H1 (cell line): Measurements from ENCODE around the gene CCDC136. TPM values are rescaled to one million over a fixed set of nuclear protein-coding genes. Genes with fewer than 3 reads are reported as not detected.

Experiments used
- CTCF ChIA-PET: fragments of 300-600 bp; sonication (Branson Sonifier 250); formaldehyde crosslinking; loops from one replicate; lab custom pipeline; 2021; ENCODE audit not compliant: partially characterized antibody; lab: Charles Lee
- POLR2A ChIA-PET: fragments of 300-600 bp; sonication (Branson Sonifier 250); formaldehyde crosslinking; loops from one replicate; lab custom pipeline; 2021; ENCODE audit warnings: inconsistent platforms; ENCODE audit not compliant: partially characterized antibody; lab: Charles Lee
- DNase-seq, 2 experiments: peaks; one replicate each; pipeline versions ENCODE4 v3.0.0 to v3.0.0-alpha.2; 2010 to 2022; ENCODE audit warnings: low spot score in 2 of 2, low read depth in 1 of 2, mixed read lengths in 1 of 2
- FAIRE-seq: peaks from 2 replicates; lab custom pipeline; 2011; peaks lifted over from hg19 to GRCh38; lab: Jason Lieb, UNC
- H2AFZ ChIP-seq: 2 replicates; pipeline ENCODE4 v1.8.1; 2012; ENCODE audit warnings: low read length, inconsistent platforms
- H2AK5ac ChIP-seq: 2 replicates; pipeline ENCODE4 v1.6.1; 2013; ENCODE audit warnings: low read depth, low read length
- H2BK120ac ChIP-seq: replicated peaks from 2 replicates; pipeline ENCODE3; 2013; ENCODE audit warnings: low read depth, low read length, inconsistent platforms
- H2BK12ac ChIP-seq: 2 replicates; pipeline ENCODE4 v1.6.1; 2013; ENCODE audit warnings: low read depth, low read length
- H2BK15ac ChIP-seq: 2 replicates; pipeline ENCODE4 v1.6.1; 2013; ENCODE audit warnings: low read length
- H2BK20ac ChIP-seq: 2 replicates; pipeline ENCODE4 v1.6.1; 2013; ENCODE audit warnings: low read length
- H2BK5ac ChIP-seq: 2 replicates; pipeline ENCODE4 v1.6.1; 2013; ENCODE audit warnings: low read depth, low read length
- H3K14ac ChIP-seq: 2 replicates; pipeline ENCODE4 v1.6.1; 2013; ENCODE audit warnings: inconsistent platforms; ENCODE audit not compliant: insufficient read length
- H3K18ac ChIP-seq: 2 replicates; pipeline ENCODE4 v1.6.1; 2013; ENCODE audit warnings: low read length; ENCODE audit errors: extremely low read depth
- H3K23ac ChIP-seq: 2 replicates; pipeline ENCODE4 v1.6.1; 2013; ENCODE audit warnings: inconsistent platforms; ENCODE audit not compliant: insufficient read length
- H3K23me2 ChIP-seq: 2 replicates; pipeline ENCODE4 v1.6.1; 2013; ENCODE audit warnings: low read depth, low read length
- H3K27ac ChIP-seq: 2 replicates; pipeline ENCODE4 v1.6.1; 2011; ENCODE audit warnings: low read depth, low read length, inconsistent platforms
- H3K27me3 ChIP-seq, 4 experiments: replicated peaks in 1 of 4; 1 replicate in 1 of 4; 2 replicates in 3 of 4; pipeline versions ENCODE4 v1.6.1 to v1.8.1; 2011 to 2013; ENCODE audit warnings: low read length in 3 of 4, mild to moderate bottlenecking in 3 of 4, inconsistent platforms in 2 of 4, mixed read lengths in 2 of 4, moderate library complexity in 1 of 4; ENCODE audit not compliant: control insufficient read depth in 3 of 4, insufficient read depth in 3 of 4; ENCODE audit errors: extremely low read depth in 1 of 4
- H3K36me3 ChIP-seq, 4 experiments: 2 replicates each; pipeline versions ENCODE4 v1.6.1 to v1.8.1; 2011 to 2013; ENCODE audit warnings: mild to moderate bottlenecking in 4 of 4, low read length in 3 of 4, moderate library complexity in 2 of 4, control low read depth in 1 of 4, inconsistent platforms in 1 of 4; ENCODE audit not compliant: insufficient read depth in 4 of 4, control insufficient read depth in 2 of 4
- H3K4ac ChIP-seq: replicated peaks from 2 replicates; pipeline ENCODE3; 2013; ENCODE audit warnings: low read length, low read depth, mixed read lengths, inconsistent platforms; ENCODE audit not compliant: insufficient read length
- H3K4me1 ChIP-seq, 4 experiments: replicated peaks in 1 of 4; 1 replicate in 1 of 4; 2 replicates in 3 of 4; pipeline versions ENCODE4 v1.6.1 to v1.8.1; 2011 to 2013; ENCODE audit warnings: low read length in 3 of 4, inconsistent platforms in 2 of 4, mixed read lengths in 1 of 4; ENCODE audit not compliant: insufficient read depth in 4 of 4, control insufficient read depth in 3 of 4
- H3K4me2 ChIP-seq, 2 experiments: 2 replicates each; pipeline versions ENCODE4 v1.6.1 to v1.8.1; 2011 to 2013; ENCODE audit warnings: low read depth in 2 of 2, low read length in 2 of 2, control low read depth in 1 of 2, inconsistent platforms in 1 of 2, mild to moderate bottlenecking in 1 of 2; ENCODE audit not compliant: insufficient read depth in 1 of 2
- H3K4me3 ChIP-seq, 4 experiments: fragments of 200-600, 300-600 bp in 1 of 4; sonication (generic), shearing (Covaris generic), sonication (Bioruptor Twin) in 1 of 4; 2 replicates each; pipeline versions ENCODE4 v1.5.1 to v1.8.1; 2011 to 2016; ENCODE audit warnings: low read length in 4 of 4, low read depth in 3 of 4, control low read depth in 2 of 4, inconsistent platforms in 2 of 4, mild to moderate bottlenecking in 2 of 4, mixed read lengths in 1 of 4, moderate library complexity in 1 of 4; ENCODE audit not compliant: insufficient read depth in 2 of 4; ENCODE audit errors: extremely low read depth in 1 of 4
- H3K56ac ChIP-seq: replicated peaks from 2 replicates; pipeline ENCODE3; 2013; ENCODE audit warnings: low read depth, mild to moderate bottlenecking, mixed read lengths, low read length, inconsistent platforms; ENCODE audit not compliant: insufficient read length
- H3K79me1 ChIP-seq: 2 replicates; pipeline ENCODE4 v1.6.1; 2013; ENCODE audit warnings: low read depth, low read length, control low read depth
- H3K79me2 ChIP-seq, 2 experiments: 2 replicates each; pipeline versions ENCODE4 v1.6.1 to v1.8.1; 2012 to 2013; ENCODE audit warnings: low read length in 2 of 2, mild to moderate bottlenecking in 2 of 2, inconsistent platforms in 1 of 2; ENCODE audit not compliant: insufficient read depth in 2 of 2, control insufficient read depth in 1 of 2
- H3K9ac ChIP-seq, 4 experiments: replicated peaks in 1 of 4; 1 replicate in 1 of 4; 2 replicates in 3 of 4; pipeline versions ENCODE4 v1.6.1 to v1.8.1; 2011 to 2013; ENCODE audit warnings: low read depth in 3 of 4, low read length in 3 of 4, control low read depth in 2 of 4, mild to moderate bottlenecking in 2 of 4, moderate library complexity in 2 of 4, inconsistent platforms in 1 of 4; ENCODE audit errors: extremely low read depth in 1 of 4
- H3K9me3 ChIP-seq, 2 experiments: 2 replicates each; pipeline versions ENCODE4 v1.6.1 to v1.8.1; 2012 to 2013; ENCODE audit warnings: mild to moderate bottlenecking in 2 of 2, moderate library complexity in 2 of 2, control low read depth in 1 of 2, inconsistent platforms in 1 of 2, low read depth in 1 of 2, low read length in 1 of 2, mixed read lengths in 1 of 2; ENCODE audit not compliant: insufficient read depth in 2 of 2
- H4K20me1 ChIP-seq, 2 experiments: replicated peaks in 1 of 2; 2 replicates each; pipeline versions ENCODE3 to v1.8.1; 2011 to 2013; ENCODE audit warnings: inconsistent platforms in 2 of 2, low read length in 2 of 2, mild to moderate bottlenecking in 1 of 2; ENCODE audit not compliant: insufficient read depth in 2 of 2, control insufficient read depth in 1 of 2
- H4K5ac ChIP-seq: 2 replicates; pipeline ENCODE4 v1.6.1; 2013; ENCODE audit warnings: low read length, low read depth, mixed read lengths, inconsistent platforms; ENCODE audit not compliant: insufficient read length
- H4K8ac ChIP-seq: 2 replicates; pipeline ENCODE4 v1.8.0; 2013; ENCODE audit warnings: mild to moderate bottlenecking, moderate library complexity, low read length, inconsistent platforms; ENCODE audit not compliant: insufficient read depth; ENCODE audit errors: extremely low read depth
- H4K91ac ChIP-seq: replicated peaks from 2 replicates; pipeline ENCODE3; 2013; ENCODE audit warnings: low read length, mixed read lengths, inconsistent platforms; ENCODE audit not compliant: insufficient read length
- CTCF ChIP-seq, 3 experiments: IDR thresholded peaks; 1 replicate in 2 of 3; 2 replicates in 1 of 3; pipeline versions ENCODE4 v1.5.1 to v1.6.1; 2011; ENCODE audit warnings: low read length in 3 of 3, mild to moderate bottlenecking in 3 of 3, inconsistent platforms in 2 of 3, low read depth in 1 of 3, moderate library complexity in 1 of 3; ENCODE audit not compliant: insufficient read depth in 1 of 3; ENCODE audit errors: control extremely low read depth in 1 of 3
- RAD21 ChIP-seq, 2 experiments: IDR thresholded peaks in 1 of 2; conservative IDR thresholded peaks in 1 of 2; 2 replicates each; pipeline ENCODE4 v1.6.1; 2011; ENCODE audit warnings: low read depth in 2 of 2, low read length in 2 of 2, improper control_type of control experiment in 1 of 2, inconsistent platforms in 1 of 2, mild to moderate bottlenecking in 1 of 2, moderate library complexity in 1 of 2
- TAF1 ChIP-seq: IDR thresholded peaks from 2 replicates; pipeline ENCODE4 v1.6.1; 2011; ENCODE audit warnings: mild to moderate bottlenecking, low read depth, low read length
- TEAD4 ChIP-seq: IDR thresholded peaks from 2 replicates; pipeline ENCODE4 v1.6.1; 2012; ENCODE audit warnings: low read depth, low read length, inconsistent platforms, mixed read lengths
- WGBS, 2 experiments: shearing (Covaris generic) in 1 of 2; methylation state at CpG; one replicate each; pipeline versions ENCODE4 v1.1.6 to v1.1.7; 2013 to 2015; ENCODE audit warnings: low lambda C conversion rate in 2 of 2, mixed read lengths in 2 of 2, inconsistent platforms in 1 of 2, low coverage in 1 of 2, missing lambda C conversion rate in 1 of 2; ENCODE audit not compliant: insufficient replicate concordance in 2 of 2, insufficient coverage in 1 of 2, insufficient read length in 1 of 2; ENCODE audit errors: extremely low coverage in 1 of 2, missing lambda C conversion rate in 1 of 2; 5-methylcytosine and 5-hydroxymethylcytosine counted together
- polyA plus RNA-seq, 7 experiments: library from polyadenylated mRNA; depleted of rRNA in 3 of 7; stranded (reverse) in 5 of 7; unstranded in 2 of 7; fragments of >200 nt in 5 of 7; fragments of 200-250 nt in 2 of 7; gene quantifications; 1 replicate in 5 of 7; 2 replicates in 1 of 7; 4 replicates in 1 of 7; pipeline versions ENCODE4 v1.2.1 to v1.2.3, GENCODE V29; 2011 to 2013; ENCODE audit warnings: missing spikeins in 2 of 7, mixed read lengths in 2 of 7
- total RNA-seq: library from RNA; stranded (reverse); fragmentation: NEBNext Ultra II Directional; extraction: Animal tissue kit (Norgen Biotek cat#: 25700); gene quantifications from 2 replicates; pipeline ENCODE4 v1.2.1, GENCODE V29; 2021

The CCDC136 gene
- total and polyA plus RNA-seq, 2 of the 8 experiments (the other 6 are each of a cell fraction or from before 2014, with no cell fraction given): 35.6 to 47.7 TPM

GRCh38 chr7:128863433-128863989 is 71.7 kb downstream of the CCDC136 start:
- Histone ChIP-seq H2BK120ac (no peak overlapping the region), H3K79me2 (no peaks in the 10 kb centered on the region), H3K56ac (no peak overlapping the region), H3K4me3 (peak overlapping the region; percentile 74 to 92 (median 78)), H4K91ac (peak overlapping the region; percentile 5), H3K27ac (no peak overlapping the region), H3K4me1 (peaks cover 0 to 19% (median 10%) of the 10 kb centered on the region in 4 experiments; a peak in 5 of 7 replicates), H3K14ac (no peak overlapping the region), H4K8ac (no peak overlapping the region; the same call in 1 of the 2 replicates), H4K5ac (no peak overlapping the region), H3K9me3 (no peaks in the 10 kb centered on the region), H2BK12ac (0 out of 2 replicates have a peak overlapping the region, but pooled peaks have one; percentile 68), H3K27me3 (peaks cover 0 to 9% (median 8%) of the 10 kb centered on the region in 4 experiments; a peak in 5 of 7 replicates), H2AFZ (no peak overlapping the region), H2BK20ac (no peak overlapping the region), H3K36me3 (no peaks in the 10 kb centered on the region), H3K23ac (no peak overlapping the region), H3K9ac (peak overlapping the region; percentile 25 to 82 (median 62)), H3K4ac (peak overlapping the region; percentile 24), H3K23me2 (peaks cover 7% of the 10 kb centered on the region), H4K20me1 (peaks cover 3 to 20% of the 10 kb centered on the region in 2 experiments), H2BK5ac (0 out of 2 replicates have a peak overlapping the region, but pooled peaks have one; percentile 81), H3K79me1 (no peaks in the 10 kb centered on the region), H3K18ac (no peak overlapping the region), H2AK5ac (no peak overlapping the region), H3K4me2 (peak overlapping the region; percentile 91 to 92), H2BK15ac (no peak overlapping the region)
- peak in 2 of 3 experiments; percentile 58 to 64; a peak in 3 of 4 replicates for TF ChIP-seq CTCF (IDR thresholded peaks at IDR 0.05; ENCODE audit: control extremely low read depth in 1 of 3, insufficient read depth in 1 of 3, low read depth in 1 of 3, low read length in 3 of 3)
- peak; percentile 5 to 50; a peak in 3 of 4 replicates for TF ChIP-seq RAD21 (IDR thresholded peaks at IDR 0.05 in 1 of 2, conservative IDR thresholded peaks at IDR 0.05 in 1 of 2; ENCODE audit: low read depth in 2 of 2, low read length in 2 of 2)
- 0 out of 2 replicates have a peak, but pooled peaks have one; percentile 49 for TF ChIP-seq TEAD4
- TF ChIP-seq TAF1: no peak
- WGBS, 2 experiments: 17% methylated on average over 6 of the region's 6 CpGs; no CpG with 5 or more reads in 1 of the 2 experiments
- POLR2A ChIA-PET: interaction anchor here (0.8 to 2.0 kb wide), 6 partner anchors 11 to 453 kb away, joined by 3 to 15 read pairs (median 6); no protein-coding TSS in a partner anchor
- FAIRE-seq (no peak), DNase-seq (peak in 1 of 2 experiments; percentile 65)
- CTCF ChIA-PET: interaction anchor here (0.8 to 10.2 kb wide), 22 partner anchors 10 to 263 kb away, joined by 3 to 189 read pairs (median 4); no protein-coding TSS in a partner anchor
